GM21447 (cell line): ENCODE data around the gene PHF8.

ENCODE experiments used
- ATAC-seq: cut with Tn5 transposase; IDR thresholded peaks from one replicate; pipeline ENCODE4 v1.9.1; 2021; ENCODE audit not compliant: unreplicated experiment

The PHF8 gene

GRCh38 chrX:54024350-54024749, 19.9 kb downstream of the PHF8 start:
- no peak for ATAC-seq

GRCh38 chrX:54012830-54013500, 31.3 kb downstream of the PHF8 start:
- ATAC-seq, result no peak

- ATAC-seq, result no peak
Observed at GRCh38 chrX:54007682-54008081, 36.6 kb downstream of the PHF8 start.

- ATAC-seq, result no peak
Observed at GRCh38 chrX:53997724-53998123, 46.5 kb downstream of the PHF8 start.

- ATAC-seq, result no peak
Observed at GRCh38 chrX:53992589-53992988, 51.7 kb downstream of the PHF8 start.

GRCh38 chrX:53990171-53990570, 54.1 kb downstream of the PHF8 start:
- no peak for ATAC-seq

GRCh38 chrX:53984895-53985294, 59.4 kb downstream of the PHF8 start:
- ATAC-seq, result no peak

GRCh38 chrX:53974529-53974928, 69.7 kb downstream of the PHF8 start:
- ATAC-seq, result no peak

GRCh38 chrX:53969540-53969939, 74.7 kb downstream of the PHF8 start:
- ATAC-seq, result no peak

GRCh38 chrX:53950130-53950733, 94.0 kb downstream of the PHF8 start:
- ATAC-seq, result no peak

GRCh38 chrX:53940180-53940579, 104.1 kb downstream of the PHF8 start:
- no peak for ATAC-seq

GRCh38 chrX:53939127-53939526, 105.1 kb downstream of the PHF8 start:
- no peak for ATAC-seq

GRCh38 chrX:53930515-53931380, 113.5 kb downstream of the PHF8 start:
- no peak for ATAC-seq

GRCh38 chrX:53926030-53926429, 118.2 kb downstream of the PHF8 start:
- ATAC-seq, result no peak

GRCh38 chrX:53918702-53919101, 125.6 kb downstream of the PHF8 start:
- ATAC-seq, result no peak

GRCh38 chrX:53900623-53901022, 143.7 kb downstream of the PHF8 start:
- ATAC-seq, result no peak

- no peak for ATAC-seq
Observed at GRCh38 chrX:53895270-53895669, 149.0 kb downstream of the PHF8 start.
